ENCODE data around the gene CCL13.
"Not testable (repeated sequence)": the region's sequence is repeated elsewhere in the genome, so short reads cannot be mapped to it uniquely, and the experiment has no call there.

DNA sequence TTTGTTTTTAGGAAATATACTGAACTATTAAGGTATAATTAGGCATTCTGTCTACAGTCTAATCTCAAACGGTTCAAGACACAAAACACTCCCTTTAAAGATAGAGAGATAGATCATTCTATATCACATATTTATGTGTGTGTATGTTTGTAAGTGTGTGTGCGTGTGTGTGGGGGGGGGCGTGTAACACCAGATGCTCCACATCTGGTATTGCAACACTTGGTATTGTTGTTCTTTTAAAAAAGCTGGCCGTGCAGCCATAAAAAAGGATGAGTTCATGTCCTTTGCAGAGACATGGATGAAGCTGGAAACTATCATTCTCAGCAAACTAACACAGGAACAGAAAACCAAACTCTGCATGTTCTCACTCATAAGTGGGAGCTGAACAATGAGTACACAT, 28.7 kb upstream of the CCL13 start:
- TF ChIP-seq, protein P1, sequence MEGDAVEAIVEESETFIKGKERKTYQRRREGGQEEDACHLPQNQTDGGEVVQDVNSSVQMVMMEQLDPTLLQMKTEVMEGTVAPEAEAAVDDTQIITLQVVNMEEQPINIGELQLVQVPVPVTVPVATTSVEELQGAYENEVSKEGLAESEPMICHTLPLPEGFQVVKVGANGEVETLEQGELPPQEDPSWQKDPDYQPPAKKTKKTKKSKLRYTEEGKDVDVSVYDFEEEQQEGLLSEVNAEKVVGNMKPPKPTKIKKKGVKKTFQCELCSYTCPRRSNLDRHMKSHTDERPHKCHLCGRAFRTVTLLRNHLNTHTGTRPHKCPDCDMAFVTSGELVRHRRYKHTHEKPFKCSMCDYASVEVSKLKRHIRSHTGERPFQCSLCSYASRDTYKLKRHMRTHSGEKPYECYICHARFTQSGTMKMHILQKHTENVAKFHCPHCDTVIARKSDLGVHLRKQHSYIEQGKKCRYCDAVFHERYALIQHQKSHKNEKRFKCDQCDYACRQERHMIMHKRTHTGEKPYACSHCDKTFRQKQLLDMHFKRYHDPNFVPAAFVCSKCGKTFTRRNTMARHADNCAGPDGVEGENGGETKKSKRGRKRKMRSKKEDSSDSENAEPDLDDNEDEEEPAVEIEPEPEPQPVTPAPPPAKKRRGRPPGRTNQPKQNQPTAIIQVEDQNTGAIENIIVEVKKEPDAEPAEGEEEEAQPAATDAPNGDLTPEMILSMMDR (IDR thresholded peaks at IDR 0.05; ENCODE audit: poor library complexity, severe bottlenecking) = not testable (repeated sequence)
- not testable (repeated sequence) for TF ChIP-seq MXI1 (conservative IDR thresholded peaks at IDR 0.05; ENCODE audit: poor library complexity, severe bottlenecking); POLR2AphosphoS5 (IDR thresholded peaks at IDR 0.05); EZH2 (IDR thresholded peaks at IDR 0.05; ENCODE audit: borderline replicate concordance, insufficient read depth, low read length, poor library complexity, severe bottlenecking)

Data from neural cell (in vitro differentiated cells).